HUES48 (cell line): ENCODE data around the gene WDFY2.
"Not testable (repeated sequence)": the region's sequence is repeated elsewhere in the genome, so short reads cannot be mapped to it uniquely, and the experiment has no call there.

Experiments used
- H3K27ac ChIP-seq: one replicate; pipeline ENCODE4 v1.7.0; 2013; ENCODE audit warnings: low read depth, low read length, inconsistent platforms
- H3K27me3 ChIP-seq: 2 replicates; pipeline ENCODE4 v1.6.1; 2013; ENCODE audit warnings: mild to moderate bottlenecking, low read length; ENCODE audit not compliant: control insufficient read depth, insufficient read depth
- H3K36me3 ChIP-seq: 2 replicates; pipeline ENCODE4 v1.6.1; 2013; ENCODE audit warnings: low read length; ENCODE audit not compliant: control insufficient read depth, insufficient read depth
- H3K4me1 ChIP-seq: 2 replicates; pipeline ENCODE4 v1.6.1; 2013; ENCODE audit warnings: mild to moderate bottlenecking, low read length; ENCODE audit not compliant: control insufficient read depth, insufficient read depth
- H3K4me3 ChIP-seq: 2 replicates; pipeline ENCODE4 v1.5.1; 2013; ENCODE audit warnings: mild to moderate bottlenecking, low read depth, low read length
- H3K9ac ChIP-seq: 2 replicates; pipeline ENCODE4 v1.6.1; 2013; ENCODE audit warnings: mild to moderate bottlenecking, low read depth, low read length, moderate library complexity
- H3K9me3 ChIP-seq: 2 replicates; pipeline ENCODE4 v1.6.1; 2013; ENCODE audit warnings: low read length; ENCODE audit not compliant: control insufficient read depth, insufficient read depth

The WDFY2 gene

DNA sequence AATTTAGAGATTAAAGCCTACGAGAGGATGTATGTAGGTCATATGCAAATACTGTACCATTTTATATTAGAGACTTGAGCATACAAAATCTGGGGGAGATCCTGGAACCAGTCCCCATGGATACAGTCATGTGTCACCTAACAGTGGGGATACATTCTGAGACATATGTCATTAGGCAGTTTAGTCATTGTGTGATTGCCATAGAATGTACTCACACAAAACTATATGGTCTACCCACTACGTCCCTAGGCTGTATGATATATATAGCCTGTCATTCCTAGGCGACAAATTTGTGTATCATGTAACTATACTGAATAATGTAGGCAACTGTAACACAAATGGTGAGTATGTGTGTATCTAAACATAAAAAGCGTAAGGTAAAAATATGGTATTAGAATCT is 62.8 kb downstream of the WDFY2 start:
- Histone ChIP-seq H3K36me3 (no peaks in the 10 kb centered on the region), H3K27ac (peak overlapping the region; percentile 75), H3K4me3 (no peak overlapping the region), H3K27me3 (no peaks in the 10 kb centered on the region), H3K9me3 (no peaks in the 10 kb centered on the region), H3K9ac (no peak overlapping the region), H3K4me1 (peaks cover 45% of the 10 kb centered on the region)

DNA sequence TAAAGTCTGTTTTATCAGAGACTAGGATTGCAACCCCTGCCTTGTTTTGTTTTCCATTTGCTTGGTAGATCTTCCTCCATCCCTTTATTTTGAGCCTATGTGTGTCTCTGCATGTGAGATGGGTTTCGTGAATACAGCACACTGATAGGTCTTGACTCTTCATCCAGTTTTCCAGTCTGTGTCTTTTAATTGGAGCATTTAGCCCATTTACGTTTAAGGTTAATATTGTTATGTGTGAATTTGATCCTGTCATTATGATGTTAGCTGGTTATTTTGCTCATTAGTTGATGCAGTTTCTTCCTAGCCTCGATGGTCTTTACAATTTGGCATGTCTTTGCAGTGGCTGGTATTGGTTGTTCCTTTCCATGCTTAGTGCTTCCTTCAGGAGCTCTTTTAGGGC is 67.9 kb downstream of the WDFY2 start:
- not testable (repeated sequence) for H3K27ac ChIP-seq, H3K9ac ChIP-seq, H3K9me3 ChIP-seq, H3K36me3 ChIP-seq, H3K4me1 ChIP-seq, H3K4me3 ChIP-seq, H3K27me3 ChIP-seq

DNA sequence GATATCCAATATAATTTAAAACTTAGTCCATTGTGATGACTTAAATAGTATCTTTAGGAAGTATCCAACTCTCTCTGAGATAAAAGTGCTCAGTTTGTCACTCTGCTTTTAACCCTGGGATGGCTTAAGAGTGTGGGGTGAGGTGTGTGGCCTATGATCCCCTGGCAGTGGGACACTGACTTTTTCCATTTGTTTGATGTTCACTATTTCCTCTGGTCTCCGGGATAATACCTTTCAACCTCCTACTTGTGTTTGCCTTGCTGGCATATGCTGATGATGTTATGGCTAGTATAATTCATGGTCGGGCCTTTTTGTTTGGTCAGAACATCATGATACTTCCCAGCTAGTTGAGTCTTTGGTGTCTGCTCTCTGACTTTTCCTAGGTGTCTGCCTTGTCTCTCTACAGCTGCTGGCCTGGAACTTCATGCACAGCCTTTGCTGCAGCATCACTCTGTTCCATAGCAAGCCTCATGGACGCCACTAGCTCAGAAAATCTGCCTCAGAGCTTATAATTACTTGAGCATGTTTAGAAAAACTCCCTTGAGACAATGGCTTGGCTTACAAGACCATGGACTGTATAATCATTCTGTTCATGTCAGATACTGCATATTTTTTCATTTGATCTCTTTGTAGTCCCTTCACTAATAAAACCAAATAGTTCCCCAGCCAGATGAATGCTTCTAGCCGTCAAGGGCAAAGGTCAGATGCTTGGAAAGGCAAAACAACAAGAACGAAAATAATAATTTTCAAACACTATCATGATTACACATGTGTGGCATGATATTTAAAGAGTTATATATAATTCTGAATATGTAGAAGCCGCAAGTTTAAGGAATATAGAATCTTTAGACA is 75.2 kb downstream of the WDFY2 start:
- Histone ChIP-seq H3K4me1 (peaks cover 20% of the 10 kb centered on the region), H3K4me3 (no peak overlapping the region), H3K27me3 (no peaks in the 10 kb centered on the region), H3K27ac (no peak overlapping the region), H3K36me3 (peaks cover 6% of the 10 kb centered on the region), H3K9ac (no peak overlapping the region), H3K9me3 (peaks cover under 1% of the 10 kb centered on the region; the same call in 1 of the 2 replicates)

DNA sequence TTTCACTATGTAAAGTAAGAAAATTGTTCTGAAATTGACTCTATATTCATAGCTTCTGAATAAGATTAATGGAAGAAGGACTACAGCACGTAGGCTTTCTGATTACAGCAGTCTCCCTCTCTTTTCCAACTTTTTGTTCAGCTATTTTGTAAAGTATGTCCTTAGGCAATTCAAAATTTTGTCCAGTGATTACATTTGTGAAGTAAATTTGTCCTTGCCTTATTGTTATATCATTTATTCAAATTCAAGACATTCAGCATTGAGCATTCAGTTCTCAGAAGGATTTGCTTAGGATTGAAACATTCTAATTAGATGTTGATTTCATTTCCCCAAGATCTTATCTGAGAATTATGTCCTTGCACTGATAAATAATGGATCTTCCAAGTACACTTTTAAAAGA is 76.6 kb downstream of the WDFY2 start:
- Histone ChIP-seq H3K9ac (no peak overlapping the region), H3K4me3 (no peak overlapping the region), H3K9me3 (no peaks in the 10 kb centered on the region), H3K27ac (no peak overlapping the region), H3K36me3 (peaks cover 10% of the 10 kb centered on the region), H3K4me1 (peaks cover 20% of the 10 kb centered on the region), H3K27me3 (no peaks in the 10 kb centered on the region)

DNA sequence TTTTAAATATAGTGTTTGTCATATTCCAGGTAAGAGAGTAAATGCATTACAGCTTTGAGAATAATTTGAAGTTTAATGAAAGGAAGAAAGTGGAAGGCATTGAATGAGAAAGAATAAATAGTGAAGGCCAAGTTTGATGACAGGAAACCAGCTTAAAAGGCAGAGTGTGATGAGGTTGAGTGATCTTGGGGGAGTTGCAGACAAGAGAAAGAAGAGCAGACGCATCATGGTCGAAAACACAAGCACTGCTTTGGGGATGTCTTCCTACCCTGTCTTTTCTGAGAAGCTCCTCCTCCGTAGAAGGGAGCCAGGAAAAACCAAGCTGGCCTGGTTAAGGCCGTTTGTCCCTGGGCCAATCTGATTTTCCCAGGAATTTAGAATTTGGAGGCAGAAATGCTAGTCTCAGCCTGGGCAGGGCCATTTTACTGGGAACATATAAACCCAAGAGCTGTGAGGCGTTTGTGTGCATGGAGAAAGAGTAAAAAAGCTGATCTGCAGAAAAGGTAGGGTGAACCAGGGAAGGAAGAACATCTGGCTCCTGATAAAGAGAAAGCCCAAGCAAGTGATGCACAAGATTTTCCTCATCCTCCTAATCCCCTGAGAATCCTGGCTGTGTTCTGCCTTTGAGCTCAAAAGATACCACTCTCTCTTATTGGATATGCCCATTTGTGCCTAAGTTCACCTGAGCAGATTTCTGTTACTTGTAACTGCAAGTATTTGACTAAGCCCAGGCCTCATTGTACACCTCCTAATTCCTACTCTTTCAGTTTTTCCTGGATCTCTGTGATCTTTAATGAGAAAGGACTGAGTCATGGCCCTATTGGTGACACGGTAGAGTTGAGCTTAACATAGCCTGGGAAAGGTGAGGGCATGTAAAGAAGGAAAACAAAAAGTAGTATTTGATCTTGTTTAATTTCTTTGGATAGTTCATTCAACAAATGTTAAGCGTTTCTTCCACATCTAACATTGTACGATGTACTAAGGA is 80.0 kb downstream of the WDFY2 start:
- peaks cover 18% of the 10 kb centered on the region for H3K4me1 ChIP-seq
- H3K4me3 ChIP-seq, result no peak overlapping the region
- no peaks in the 10 kb centered on the region for H3K27me3 ChIP-seq
- H3K9ac ChIP-seq, result no peak overlapping the region
- H3K9me3 ChIP-seq, result no peaks in the 10 kb centered on the region
- H3K36me3 ChIP-seq, result peaks cover 10% of the 10 kb centered on the region
- H3K27ac ChIP-seq, result no peak overlapping the region

DNA sequence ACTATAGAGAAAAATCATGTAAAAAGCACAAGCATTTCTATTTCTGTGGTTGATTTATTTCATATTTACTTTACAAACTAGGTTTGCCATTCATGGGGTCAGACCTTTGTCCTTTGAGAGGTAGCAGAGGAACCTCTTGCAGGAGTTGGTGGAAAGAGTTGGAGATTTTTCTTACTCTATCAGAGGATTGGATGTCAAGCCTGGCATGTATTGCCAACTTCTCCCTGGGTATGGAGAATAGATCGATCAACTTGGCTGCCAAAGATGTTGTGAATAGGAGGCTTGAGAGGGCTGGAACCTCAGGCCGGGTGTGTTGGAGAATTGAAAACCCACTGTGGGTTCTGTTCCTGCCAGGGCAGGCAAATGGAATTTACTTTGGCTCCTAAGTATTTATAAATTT is 81.2 kb downstream of the WDFY2 start:
- no peak overlapping the region for H3K9ac ChIP-seq
- H3K27me3 ChIP-seq, result no peaks in the 10 kb centered on the region
- peaks cover 18% of the 10 kb centered on the region for H3K4me1 ChIP-seq
- H3K9me3 ChIP-seq, result no peaks in the 10 kb centered on the region
- H3K4me3 ChIP-seq, result no peak overlapping the region
- H3K36me3 ChIP-seq, result peaks cover 10% of the 10 kb centered on the region
- no peak overlapping the region for H3K27ac ChIP-seq

DNA sequence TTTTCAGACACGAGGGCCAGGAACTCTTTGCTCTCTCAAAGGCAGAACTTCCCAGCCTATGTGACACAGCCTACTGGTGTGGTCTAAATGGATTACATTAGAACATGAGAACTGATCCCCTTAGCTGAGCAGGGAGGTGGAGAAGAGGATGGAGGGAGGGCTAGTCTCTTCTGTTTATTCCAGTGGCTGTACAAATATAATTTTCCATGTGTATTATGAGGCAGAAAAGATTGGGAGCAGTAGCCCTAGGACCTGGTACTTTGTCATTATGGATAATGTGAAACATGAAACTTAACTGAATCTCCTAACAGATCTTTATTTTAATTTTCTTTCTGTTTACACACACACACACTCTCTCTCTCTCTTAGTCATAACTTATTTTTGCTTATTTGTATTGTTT is 82.1 kb downstream of the WDFY2 start:
- H3K27me3 ChIP-seq, result no peaks in the 10 kb centered on the region
- peaks cover 18% of the 10 kb centered on the region for H3K4me1 ChIP-seq
- no peak overlapping the region for H3K9ac ChIP-seq
- no peaks in the 10 kb centered on the region for H3K9me3 ChIP-seq
- no peak overlapping the region for H3K4me3 ChIP-seq
- no peak overlapping the region for H3K27ac ChIP-seq
- peaks cover 10% of the 10 kb centered on the region for H3K36me3 ChIP-seq

DNA sequence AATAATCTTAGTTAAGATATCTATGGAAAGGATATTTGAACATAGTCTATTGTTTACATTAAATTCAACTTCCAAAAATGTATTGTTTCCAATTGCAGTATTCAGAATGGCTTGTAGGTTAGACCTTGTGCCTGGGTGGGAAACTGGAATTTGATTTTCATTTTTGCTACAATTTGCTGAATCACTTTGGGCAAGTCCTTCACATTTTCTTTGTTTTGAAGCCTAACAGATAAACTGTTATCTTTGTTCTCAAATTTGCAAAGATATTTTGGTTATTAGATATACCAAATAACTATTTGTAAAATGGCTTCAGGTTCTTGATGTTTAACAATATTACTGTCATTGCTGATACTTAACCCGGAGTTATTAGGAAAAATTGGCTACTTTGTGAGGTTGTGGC is 82.6 kb downstream of the WDFY2 start:
- no peak overlapping the region for H3K27ac ChIP-seq
- no peaks in the 10 kb centered on the region for H3K27me3 ChIP-seq
- no peak overlapping the region for H3K9ac ChIP-seq
- H3K9me3 ChIP-seq, result no peaks in the 10 kb centered on the region
- peaks cover 10% of the 10 kb centered on the region for H3K36me3 ChIP-seq
- no peak overlapping the region for H3K4me3 ChIP-seq
- peaks cover 18% of the 10 kb centered on the region for H3K4me1 ChIP-seq

DNA sequence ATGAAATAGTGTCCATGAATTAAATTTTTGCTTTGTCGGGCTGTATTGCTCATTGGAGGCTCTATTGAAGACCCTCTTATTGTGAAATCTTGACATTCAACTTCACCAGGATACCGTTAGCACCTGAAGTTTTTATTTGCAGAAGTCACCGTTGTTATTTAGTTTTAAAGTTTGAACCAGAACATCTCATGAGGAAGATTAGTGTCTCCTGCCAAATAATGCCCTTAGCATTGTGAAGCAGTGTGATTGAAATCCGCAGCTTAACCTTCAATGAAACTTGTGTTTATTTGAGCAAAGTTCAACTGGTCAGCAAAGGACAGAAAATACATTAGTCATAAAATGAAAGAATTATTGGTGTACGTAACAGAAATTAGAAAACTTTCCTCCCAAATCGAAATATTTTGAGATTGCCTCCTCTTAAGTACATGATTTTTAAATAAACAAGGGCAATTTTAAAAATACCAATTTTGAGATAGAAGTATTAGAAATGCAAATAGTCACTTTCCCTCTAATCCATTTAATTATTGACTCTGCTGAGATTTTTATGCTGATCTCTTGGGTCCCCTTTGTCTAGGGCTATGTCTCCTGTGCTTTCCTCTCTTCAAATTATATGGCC is 84.4 kb downstream of the WDFY2 start:
- Histone ChIP-seq H3K4me1 (peaks cover 16% of the 10 kb centered on the region), H3K27me3 (no peaks in the 10 kb centered on the region)

DNA sequence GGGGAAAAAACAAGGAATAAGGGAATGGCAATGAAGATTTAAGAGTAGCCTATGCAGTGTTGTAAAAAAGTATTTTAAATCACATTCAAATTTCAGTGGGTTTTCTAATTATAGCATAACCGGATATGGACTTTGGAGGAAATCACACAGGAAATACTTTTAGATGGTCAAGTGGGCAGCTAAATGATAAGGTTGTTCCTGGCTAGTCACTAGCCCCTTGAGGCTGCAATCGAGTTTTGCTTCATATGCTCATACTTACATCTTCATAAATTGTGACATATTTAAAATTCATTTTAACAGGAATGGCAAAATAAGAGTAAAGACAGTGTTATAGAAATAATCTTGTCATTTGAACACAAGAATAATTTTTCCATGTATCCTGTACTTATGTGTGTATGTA is 88.9 kb downstream of the WDFY2 start:
- Histone ChIP-seq H3K9ac (no peak overlapping the region), H3K4me3 (no peak overlapping the region), H3K4me1 (peaks cover 28% of the 10 kb centered on the region), H3K27me3 (no peaks in the 10 kb centered on the region), H3K27ac (no peak overlapping the region), H3K9me3 (no peaks in the 10 kb centered on the region), H3K36me3 (no peaks in the 10 kb centered on the region; the same call in 1 of the 2 replicates)

More for the DNA sequence above, 84.4 kb downstream of the WDFY2 start:
- Histone ChIP-seq H3K4me3 (no peak overlapping the region), H3K9ac (no peak overlapping the region), H3K36me3 (0 out of 2 replicates have a peak, but pooled peaks cover 4% of the 10 kb centered on the region), H3K27ac (no peak overlapping the region), H3K9me3 (no peaks in the 10 kb centered on the region)
